HG03139 (cell line): ENCODE data around the gene POLR3B.

Experiments used
- ATAC-seq: cut with Tn5 transposase; IDR thresholded peaks from one replicate; pipeline ENCODE4 v1.9.1; 2021; ENCODE audit not compliant: unreplicated experiment

POLR3B gene

GRCh38 chr12:106541201-106541600 lies 183.7 kb downstream of the POLR3B start:
- ATAC-seq, result no peak

GRCh38 chr12:106551410-106551809 lies 193.9 kb downstream of the POLR3B start:
- ATAC-seq, result no peak

GRCh38 chr12:106552228-106552627 lies 194.7 kb downstream of the POLR3B start:
- no peak for ATAC-seq
